Cardiac muscle cell (in vitro differentiated cells and primary cell): Measurements from ENCODE around the gene SRPK1. TPM values are rescaled to one million over a fixed set of nuclear protein-coding genes. Genes with fewer than 3 reads are reported as not detected.

Experiments
- DNase-seq, 2 donors: peaks; one replicate each; pipeline versions ENCODE4 v3.0.0 to v3.0.0-alpha.2; 2010 to 2017; ENCODE audit warnings: low read depth in 1 of 2, low spot score in 1 of 2
- H3K27ac ChIP-seq: fragments of 200-600 bp; sonication (generic); 2 replicates; pipeline ENCODE4 v1.5.1; 2016
- H3K27me3 ChIP-seq: fragments of 200-600 bp; sonication (generic); 2 replicates; pipeline ENCODE4 v1.6.0; 2016; ENCODE audit warnings: control low read depth
- H3K36me3 ChIP-seq: fragments of 200-600 bp; sonication (generic); 2 replicates; pipeline ENCODE4 v1.5.1; 2016; ENCODE audit warnings: control low read depth
- H3K4me1 ChIP-seq: fragments of 200-600 bp; sonication (generic); 2 replicates; pipeline ENCODE4 v1.8.1; 2017; ENCODE audit warnings: low read depth, mild to moderate bottlenecking, mixed run types
- H3K4me3 ChIP-seq: fragments of 200-600 bp; sonication (generic); 2 replicates; pipeline ENCODE4 v1.5.1; 2016; ENCODE audit warnings: mild to moderate bottlenecking
- H3K9me3 ChIP-seq: fragments of 200-600 bp; sonication (generic); 2 replicates; pipeline ENCODE4 v1.5.1; 2017; ENCODE audit warnings: low read depth, mild to moderate bottlenecking, control low read depth
- CTCF ChIP-seq: IDR thresholded peaks from 2 replicates; pipeline ENCODE4 v1.5.1; 2012; ENCODE audit warnings: low read depth, mild to moderate bottlenecking, low read length
- polyA plus RNA-seq: library from polyadenylated mRNA; unstranded; fragments of >200 nt; fragmentation: Nextera tagmentation; extraction: Ambion mirVana; gene quantifications from 2 replicates; pipeline ENCODE4 v1.2.1, GENCODE V29; 2016
- total RNA-seq: library from RNA; depleted of rRNA; stranded (reverse); fragments of >200 nt; gene quantifications from 2 replicates; pipeline ENCODE4 v1.2.3, GENCODE V29; 2016

SRPK1 gene
- total and polyA plus RNA-seq, 2 experiments from 2014 or later = 37.6 to 52.0 TPM

- Histone ChIP-seq H3K4me1 (no peaks in the 10 kb centered on the region), H3K27ac (no peak overlapping the region), H3K9me3 (no peaks in the 10 kb centered on the region), H3K36me3 (no peaks in the 10 kb centered on the region), H3K4me3 (no peak overlapping the region), H3K27me3 (no peaks in the 10 kb centered on the region)
- no peak for TF ChIP-seq CTCF
- DNase-seq = no peak
These were observed 96.2 kb downstream of the SRPK1 start for GRCh38 chr6:35824552-35825192.

GRCh38 chr6:35823601-35824000 is 97.3 kb downstream of the SRPK1 start:
- H3K4me3 ChIP-seq = no peak overlapping the region
- no peak for TF ChIP-seq CTCF
- no peaks in the 10 kb centered on the region for H3K27me3 ChIP-seq
- no peaks in the 10 kb centered on the region for H3K36me3 ChIP-seq
- H3K9me3 ChIP-seq = no peaks in the 10 kb centered on the region
- DNase-seq = no peak
- no peaks in the 10 kb centered on the region for H3K4me1 ChIP-seq
- no peak overlapping the region for H3K27ac ChIP-seq

- Histone ChIP-seq H3K9me3 (no peaks in the 10 kb centered on the region), H3K4me3 (no peak overlapping the region), H3K4me1 (no peaks in the 10 kb centered on the region), H3K36me3 (no peaks in the 10 kb centered on the region), H3K27me3 (no peaks in the 10 kb centered on the region), H3K27ac (no peak overlapping the region)
- TF ChIP-seq CTCF = no peak
- no peak for DNase-seq
These were observed 103.4 kb downstream of the SRPK1 start for GRCh38 chr6:35817515-35817914.

GRCh38 chr6:35811699-35811995 is 109.3 kb downstream of the SRPK1 start:
- Histone ChIP-seq H3K27ac (no peak overlapping the region), H3K36me3 (no peaks in the 10 kb centered on the region), H3K27me3 (no peaks in the 10 kb centered on the region), H3K4me3 (no peak overlapping the region), H3K4me1 (no peaks in the 10 kb centered on the region), H3K9me3 (no peaks in the 10 kb centered on the region)
- TF ChIP-seq CTCF = no peak
- no peak for DNase-seq

- Histone ChIP-seq H3K4me3 (no peak overlapping the region), H3K9me3 (no peaks in the 10 kb centered on the region), H3K27me3 (no peaks in the 10 kb centered on the region), H3K27ac (no peak overlapping the region), H3K36me3 (no peaks in the 10 kb centered on the region), H3K4me1 (no peaks in the 10 kb centered on the region)
- DNase-seq = peak in 1 of 2 donors; percentile 61
- TF ChIP-seq CTCF = no peak
These were observed 109.8 kb downstream of the SRPK1 start for GRCh38 chr6:35810971-35811698.
